HG03064 (cell line): ENCODE results near the gene TFE3.

Experiments
- ATAC-seq: cut with Tn5 transposase; IDR thresholded peaks from one replicate; pipeline ENCODE4 v1.9.1; 2021; ENCODE audit warnings: low read depth; ENCODE audit not compliant: unreplicated experiment

TFE3 gene

GRCh38 chrX:49061916-49062315, 18.8 kb upstream of the TFE3 start:
- no peak for ATAC-seq

DNA sequence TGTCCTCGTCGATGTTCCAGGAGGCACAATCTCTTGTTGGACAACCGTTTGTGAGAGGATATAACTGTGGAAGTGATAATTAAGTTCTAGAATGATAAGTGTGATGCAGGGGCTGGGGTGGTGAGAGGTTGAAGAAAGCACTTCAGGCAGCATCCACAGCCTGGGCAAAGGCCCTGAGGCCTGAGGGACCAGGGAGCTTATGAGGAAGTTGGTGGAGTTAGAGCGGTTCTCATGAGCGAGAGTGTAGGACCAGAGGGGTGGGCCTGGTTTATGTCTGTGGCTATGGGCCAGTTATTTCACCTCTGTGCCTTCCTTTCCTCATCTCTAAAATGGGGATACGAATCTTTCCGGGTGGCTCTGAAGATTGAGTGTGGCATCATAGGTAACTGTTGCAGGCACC, 18.3 kb upstream of the TFE3 start:
- ATAC-seq, result no peak

DNA sequence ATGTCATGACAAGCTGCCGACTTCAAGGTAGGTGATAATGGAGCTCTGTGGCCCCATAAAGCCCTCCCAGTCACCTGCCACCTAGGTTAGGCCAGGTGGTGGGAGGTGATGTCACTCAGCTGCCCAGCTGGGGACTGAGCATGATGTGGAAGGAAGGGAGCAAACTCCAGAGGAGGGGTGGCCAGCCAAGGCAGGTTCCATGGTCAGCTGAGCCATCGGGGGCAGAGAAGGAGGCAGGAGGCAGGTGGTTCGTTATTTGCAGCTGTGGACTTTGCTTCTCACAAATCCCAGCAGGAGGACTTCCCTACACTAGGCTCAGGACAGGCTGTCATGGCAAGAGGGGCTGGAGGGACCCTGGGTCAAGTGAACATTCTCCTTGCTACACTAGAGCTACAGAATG, 17.8 kb upstream of the TFE3 start:
- ATAC-seq, result no peak

GRCh38 chrX:49059681-49060085, 16.5 kb upstream of the TFE3 start:
- ATAC-seq, result no peak

GRCh38 chrX:49059201-49059600, 16.0 kb upstream of the TFE3 start:
- ATAC-seq, result no peak

DNA sequence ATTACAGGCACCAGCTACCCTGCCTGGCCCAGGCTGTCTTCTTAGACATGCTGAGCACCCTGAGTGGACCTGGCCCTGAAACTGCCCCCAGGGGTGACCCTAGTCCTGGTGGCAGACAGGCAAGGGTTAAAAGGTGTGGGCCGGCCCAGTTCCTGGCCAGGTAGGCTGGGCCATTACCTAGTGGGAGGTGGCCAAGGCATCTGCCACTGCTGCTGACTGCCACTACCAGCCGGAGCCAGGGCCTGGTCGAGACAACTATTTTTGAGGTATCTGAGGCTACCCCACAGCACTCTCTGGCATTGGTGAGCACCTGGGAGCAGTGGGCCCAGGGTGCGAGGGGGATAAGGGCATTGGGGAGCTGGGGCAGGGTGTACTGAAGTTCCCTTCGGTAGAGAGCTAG, 15.6 kb upstream of the TFE3 start, which contains the start of gene CCDC120:
Gene CCDC120 (plus strand): TSS at position 206 of the 400 bp plus-strand sequence. CDS start 3,043 bp downstream, outside the sequence.
- ATAC-seq, result no peak

GRCh38 chrX:49054073-49054762, 11.1 kb upstream of the TFE3 start:
- no peak for ATAC-seq

DNA sequence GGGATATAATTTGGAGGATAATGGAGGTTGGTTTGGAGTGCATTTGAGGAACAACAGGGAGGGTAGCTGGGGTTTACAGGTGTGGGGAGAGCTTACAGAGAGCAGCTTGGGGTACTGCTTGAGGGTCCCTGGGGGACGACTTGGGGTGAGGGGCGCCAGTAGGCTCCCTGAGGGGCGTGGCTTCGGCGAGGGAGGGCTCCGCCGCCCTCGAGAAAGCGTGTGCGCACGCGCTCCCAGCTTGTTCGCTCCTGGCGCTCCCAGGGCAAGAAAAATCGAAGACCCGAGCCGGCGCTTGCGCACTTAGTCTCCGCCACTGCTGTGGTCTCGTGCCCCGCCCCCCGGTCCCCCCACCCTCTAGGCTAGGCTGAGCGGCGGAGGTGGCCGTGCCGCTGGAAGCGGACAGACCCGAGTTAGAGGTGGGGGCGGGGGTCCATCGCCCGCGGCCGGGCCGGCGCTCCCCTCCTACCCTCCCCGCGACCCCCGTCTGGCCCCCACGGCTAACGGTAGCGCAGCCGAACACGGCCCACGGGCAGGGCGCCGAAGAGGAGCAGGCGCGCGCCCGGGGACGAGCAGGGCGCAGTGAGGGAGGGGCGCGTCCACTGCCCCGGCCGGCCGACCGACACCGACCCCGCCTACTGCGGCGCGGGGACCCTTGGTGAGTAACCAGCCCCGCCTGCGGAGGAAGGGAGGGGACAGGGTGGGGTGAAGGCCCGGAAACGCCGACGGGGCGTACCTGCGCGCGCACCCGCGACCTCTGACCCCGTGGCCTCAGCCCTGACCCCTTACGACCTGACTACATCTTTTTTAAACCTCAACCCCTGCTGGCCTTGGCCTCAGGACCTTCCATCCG, 10.3 kb upstream of the TFE3 start:
- no peak for ATAC-seq

GRCh38 chrX:49043987-49044281, 777 bp upstream of the TFE3 start:
- ATAC-seq, result no peak

DNA sequence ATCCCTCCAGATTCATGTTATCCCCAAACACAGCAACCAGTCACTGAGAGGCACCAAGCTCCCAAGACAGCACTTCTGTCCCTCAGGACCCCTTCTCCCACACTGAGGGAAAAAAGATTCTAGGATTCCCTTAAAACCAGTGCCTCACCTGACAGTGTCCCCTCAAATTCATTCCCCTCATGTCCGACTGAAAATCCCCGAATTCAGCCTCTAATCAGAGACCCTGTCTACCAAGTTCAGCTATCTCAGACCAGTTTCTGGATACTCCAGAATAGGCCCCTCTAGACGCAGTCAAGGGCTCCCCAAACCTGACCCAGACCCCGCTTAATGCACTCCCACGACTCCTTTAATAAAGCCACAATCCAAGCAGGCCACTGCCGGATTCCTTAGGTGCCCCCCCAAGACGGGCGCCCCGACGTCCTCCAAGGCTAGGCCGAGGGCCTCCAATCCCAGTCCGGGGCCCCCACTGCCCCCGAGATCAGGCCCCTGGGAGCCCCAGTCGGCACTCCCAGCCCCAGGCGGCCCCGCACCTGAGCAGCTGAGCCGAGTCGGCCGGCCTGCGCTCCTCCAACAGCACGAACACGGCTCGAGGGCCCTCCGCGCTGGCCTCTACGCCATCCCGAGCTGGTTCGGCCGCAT, 457 bp downstream of the TFE3 start:
- ATAC-seq, result no peak

- no peak for ATAC-seq
Observed at GRCh38 chrX:49041744-49042580, 1.2 kb downstream of the TFE3 start.

DNA sequence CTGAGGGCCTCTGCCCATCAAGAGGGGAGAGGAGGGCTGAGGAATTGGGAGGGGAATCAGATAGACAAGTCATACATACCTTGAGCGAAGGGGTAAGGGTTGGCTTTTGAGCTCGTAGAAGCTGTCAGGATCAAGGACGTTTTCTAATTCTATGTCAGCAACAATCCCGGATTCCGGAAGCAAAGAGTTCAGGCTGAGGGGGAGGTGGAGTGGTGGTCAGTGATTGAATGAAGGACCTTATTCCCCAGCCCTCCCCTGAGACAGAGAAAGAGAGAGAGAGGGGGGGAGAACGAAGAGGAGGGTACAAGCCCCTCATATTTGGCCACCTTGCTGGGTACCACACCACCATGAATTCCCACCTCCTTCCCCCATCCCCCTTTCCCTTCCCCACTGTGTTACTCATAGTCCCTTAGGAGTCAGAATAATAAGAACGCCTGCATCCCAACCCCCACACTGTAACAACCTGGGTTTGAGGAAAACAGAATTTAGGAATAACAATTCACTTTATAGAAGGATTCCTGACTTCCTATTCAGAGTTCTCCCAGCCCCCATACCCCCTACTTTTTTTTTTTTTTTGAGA, 2.7 kb downstream of the TFE3 start:
- ATAC-seq, result no peak

DNA sequence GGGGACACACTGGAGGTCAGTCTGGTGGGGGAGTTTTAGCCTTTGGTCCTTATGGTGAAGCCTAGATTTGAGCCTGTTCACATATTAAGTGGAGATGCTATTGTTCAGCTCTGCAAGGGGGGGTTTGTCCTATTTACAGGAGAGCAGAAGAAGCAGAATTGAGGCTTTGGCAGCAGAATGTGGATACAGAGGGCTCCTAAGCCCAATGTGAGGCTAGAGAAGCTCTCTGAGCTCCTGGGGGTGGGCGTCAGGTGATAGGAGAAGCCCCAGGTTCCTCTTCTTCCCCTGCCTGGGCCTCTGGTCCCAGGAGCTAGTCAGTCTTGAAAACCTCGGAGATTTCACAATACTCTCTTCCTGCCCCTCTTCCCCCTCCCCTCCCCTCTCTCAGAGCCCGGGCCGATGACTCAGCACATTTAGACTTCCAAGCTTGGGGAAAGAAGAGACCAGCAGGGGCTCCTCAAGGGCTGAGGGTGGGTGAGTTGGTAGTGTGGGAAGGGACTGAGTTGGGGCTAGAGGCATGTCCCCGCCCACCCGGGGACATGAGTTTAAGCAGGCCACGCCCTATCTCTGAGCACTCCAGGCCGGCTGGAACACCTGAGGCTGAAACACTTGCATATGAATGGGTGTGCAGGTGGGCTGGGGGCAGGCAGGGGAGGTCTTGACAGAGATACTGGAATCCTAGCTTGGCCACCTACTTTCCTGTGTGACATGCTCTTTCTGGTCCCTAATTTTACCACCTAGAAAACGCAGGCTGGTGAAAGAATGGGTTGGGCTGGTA, 3.4 kb downstream of the TFE3 start:
- ATAC-seq, result no peak

GRCh38 chrX:49037883-49038475, 5.2 kb downstream of the TFE3 start:
- no peak for ATAC-seq

DNA sequence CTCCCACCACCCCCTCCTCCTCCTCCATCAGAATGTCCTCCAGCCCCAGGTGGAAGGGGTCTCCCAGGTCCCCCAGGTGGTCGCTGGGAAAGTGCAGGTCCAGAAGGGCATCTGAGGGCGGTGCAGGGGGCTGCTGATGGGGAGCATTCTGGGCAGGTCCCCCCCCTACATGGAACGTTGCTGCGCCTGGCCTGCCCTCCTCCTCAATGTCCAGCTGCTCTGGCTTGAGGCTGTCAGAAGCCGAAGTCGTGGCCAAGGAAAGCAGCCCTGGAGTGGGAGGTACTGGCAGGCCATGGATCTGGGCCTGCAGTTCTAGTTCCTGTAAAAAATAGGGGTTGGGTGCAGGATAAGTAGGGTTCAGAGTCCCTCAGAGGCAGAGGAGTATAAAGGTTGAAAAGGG, 12.9 kb downstream of the TFE3 start:
- ATAC-seq, result no peak

DNA sequence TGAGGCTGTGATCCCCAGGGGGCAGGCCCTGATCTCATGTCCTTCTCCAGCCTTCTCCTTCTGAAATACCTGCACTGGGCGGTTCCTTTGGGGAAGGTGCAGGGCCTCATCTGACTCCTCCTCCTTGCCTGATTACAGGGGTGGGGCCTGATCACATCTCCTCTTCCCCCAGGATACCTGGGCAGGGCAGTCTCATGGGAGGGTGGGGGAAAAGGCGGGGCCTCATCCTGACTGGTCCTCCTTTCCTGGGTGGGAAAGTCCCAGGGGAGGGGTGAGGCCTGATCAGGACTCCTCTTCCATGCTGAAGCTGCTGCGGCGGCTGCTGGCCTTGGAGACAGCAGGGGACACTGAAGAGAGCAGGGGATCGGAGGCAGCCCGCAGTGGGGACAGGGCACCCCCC, 13.3 kb downstream of the TFE3 start:
- no peak for ATAC-seq

DNA sequence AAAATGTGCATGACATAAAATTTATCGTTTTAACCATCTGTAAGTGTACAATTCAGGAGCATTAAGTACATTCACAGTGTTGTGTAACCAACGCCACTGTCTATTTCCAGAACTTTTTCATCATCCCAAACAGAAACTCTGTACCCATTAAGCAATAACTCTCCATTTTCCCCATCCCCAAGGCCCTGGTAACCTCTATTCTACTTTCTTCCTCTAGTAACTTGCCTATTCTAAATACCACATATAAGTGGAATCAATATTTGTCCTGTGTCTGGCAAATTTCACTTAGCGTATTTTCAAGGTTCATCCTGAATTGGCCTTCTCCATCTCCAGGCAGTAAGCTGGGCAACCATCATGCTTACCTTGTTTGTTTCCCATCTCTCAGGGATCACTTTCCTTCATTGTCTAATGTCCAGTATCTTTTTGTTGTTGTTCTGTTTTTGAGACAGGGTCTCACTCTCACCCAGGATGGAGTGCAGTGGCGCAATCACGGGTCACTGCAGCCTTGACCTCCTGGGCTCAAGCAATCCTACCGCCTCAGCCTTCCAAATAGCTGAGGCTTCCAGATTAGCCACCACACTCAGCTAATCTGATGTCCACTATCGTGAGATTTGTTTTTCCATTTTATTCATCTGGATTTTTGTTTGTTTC, 23.4 kb downstream of the TFE3 start:
- no peak for ATAC-seq

DNA sequence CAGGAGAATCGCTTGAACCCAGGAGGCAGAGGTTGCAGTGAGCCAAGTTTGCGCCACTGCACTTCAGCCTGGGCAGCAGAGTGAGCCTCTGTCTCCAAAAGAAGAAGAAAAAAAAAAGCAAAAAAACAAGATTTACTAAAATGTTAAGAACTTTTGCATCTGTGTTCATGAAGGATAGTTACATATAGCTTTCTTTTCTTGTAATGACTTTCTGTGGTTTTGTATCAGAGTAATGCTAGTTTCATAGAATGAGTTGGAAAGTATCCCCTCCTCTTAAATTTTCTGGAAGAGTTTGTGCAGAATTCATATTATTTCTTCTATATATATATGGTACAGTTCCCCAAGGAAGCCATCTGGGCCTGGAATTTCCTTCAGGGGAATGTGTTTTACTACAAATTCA, 24.1 kb downstream of the TFE3 start:
- no peak for ATAC-seq

DNA sequence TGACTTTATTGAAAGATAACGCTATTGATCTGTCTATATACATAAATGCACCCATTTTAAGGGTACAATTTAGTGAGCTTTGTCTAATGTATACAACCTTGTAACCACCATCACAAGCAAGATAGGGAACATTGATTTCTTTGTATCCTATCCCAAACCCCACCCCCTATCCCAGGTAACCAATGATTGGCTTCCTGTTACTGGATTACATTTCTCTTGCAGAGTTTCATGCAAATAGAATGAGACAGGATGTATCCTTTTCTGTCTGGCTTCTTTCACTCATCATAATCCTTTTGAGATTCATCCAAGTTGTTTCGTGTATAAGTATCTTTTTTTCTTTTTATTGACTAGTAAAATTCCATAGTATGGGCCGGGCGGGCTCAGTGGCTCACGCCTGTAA, 39.5 kb downstream of the TFE3 start:
- no peak for ATAC-seq
